Hematopoietic multipotent progenitor cell (in vitro differentiated cells): ENCODE measurements around the gene PLXNA4. TPM values are rescaled to one million over a fixed set of nuclear protein-coding genes. Genes with fewer than 3 reads are reported as not detected.

Experiments
- DNase-seq, 3 donors: peaks; one replicate each; pipeline ENCODE4 v3.0.0-alpha.2; 2011 to 2015; ENCODE audit warnings: low read depth in 2 of 3, low spot score in 2 of 3
- total RNA-seq: library from RNA; depleted of rRNA; stranded (reverse); fragments of >200 nt; gene quantifications from one replicate; pipeline ENCODE4 v1.2.3, GENCODE V29; 2012

PLXNA4 gene
- total RNA-seq, 1 donor: 0.27 TPM

DNA sequence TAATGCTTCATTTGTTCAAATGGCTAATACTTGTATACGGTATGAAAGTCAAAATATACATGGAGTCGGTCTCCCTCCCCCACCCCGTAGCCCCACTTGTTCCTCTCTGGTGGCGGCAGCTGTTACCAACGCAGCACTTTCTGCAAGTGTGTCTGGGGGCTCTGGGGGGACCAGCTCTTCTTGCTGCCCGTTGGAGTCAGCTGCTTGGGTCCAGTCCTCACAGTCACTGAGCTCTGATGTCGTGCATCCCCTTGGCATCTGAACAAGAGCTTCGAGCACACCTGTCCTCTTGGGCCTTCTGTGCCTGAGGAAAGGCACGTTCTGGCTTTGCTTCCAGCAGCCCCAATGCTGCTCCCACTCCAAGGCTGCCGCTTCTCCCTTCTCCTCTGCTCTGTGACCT is 493.1 kb downstream of the PLXNA4 start:
- no peak for DNase-seq

DNA sequence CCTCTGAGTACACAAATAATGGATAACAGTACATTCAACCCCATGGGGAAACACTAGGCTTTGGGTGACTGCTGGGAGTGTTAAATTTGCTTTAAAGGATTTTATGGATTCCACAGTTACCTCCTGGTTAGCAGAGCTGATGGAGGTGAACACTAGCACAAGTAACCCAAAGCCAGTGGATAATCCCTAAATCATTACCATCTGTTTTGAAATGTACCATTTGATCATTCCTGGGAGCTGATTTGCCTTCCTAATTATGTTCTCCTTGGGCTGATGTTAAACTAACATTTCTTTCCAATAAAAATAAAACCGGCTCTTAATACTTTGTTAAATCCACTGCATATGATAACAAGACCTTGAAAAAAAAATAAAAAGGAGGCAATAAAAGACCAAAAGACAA is 493.9 kb downstream of the PLXNA4 start:
- no peak for DNase-seq

GRCh38 chr7:132081686-132082085 is 494.6 kb downstream of the PLXNA4 start:
- no peak for DNase-seq

DNA sequence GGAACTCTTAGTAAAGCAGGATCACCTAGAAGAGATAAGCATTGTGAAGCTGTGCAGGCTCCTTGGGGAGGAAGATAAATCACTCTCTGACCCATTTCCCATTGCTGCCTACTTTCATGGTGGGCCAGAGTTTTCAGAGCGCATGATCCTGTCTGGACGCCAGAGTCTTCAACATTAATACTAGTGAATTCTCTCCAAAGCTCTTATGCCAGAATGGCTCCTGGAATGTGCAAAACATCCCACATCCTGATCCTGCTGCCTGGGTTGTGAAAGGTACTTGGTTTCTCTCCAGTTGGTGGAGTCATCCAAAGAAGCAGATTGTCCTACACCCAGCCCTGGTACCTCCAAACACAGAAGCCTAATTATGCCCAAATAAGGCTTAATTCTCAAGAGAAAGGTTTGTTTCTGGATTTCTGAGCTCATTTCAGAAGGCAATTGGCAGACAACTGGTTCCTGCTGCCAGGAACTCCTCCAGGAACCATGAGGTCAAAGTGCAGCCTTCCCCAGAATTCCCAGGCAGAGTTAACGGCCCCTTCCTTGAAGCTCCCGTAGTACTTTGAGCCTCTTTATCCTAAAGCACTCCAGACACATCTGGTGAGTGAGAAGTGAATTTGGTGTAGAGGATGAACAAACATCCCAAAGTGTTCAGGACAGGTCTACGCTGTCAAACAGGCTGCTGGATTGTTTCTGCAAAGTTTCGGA is 495.2 kb downstream of the PLXNA4 start:
- DNase-seq: no peak

DNA sequence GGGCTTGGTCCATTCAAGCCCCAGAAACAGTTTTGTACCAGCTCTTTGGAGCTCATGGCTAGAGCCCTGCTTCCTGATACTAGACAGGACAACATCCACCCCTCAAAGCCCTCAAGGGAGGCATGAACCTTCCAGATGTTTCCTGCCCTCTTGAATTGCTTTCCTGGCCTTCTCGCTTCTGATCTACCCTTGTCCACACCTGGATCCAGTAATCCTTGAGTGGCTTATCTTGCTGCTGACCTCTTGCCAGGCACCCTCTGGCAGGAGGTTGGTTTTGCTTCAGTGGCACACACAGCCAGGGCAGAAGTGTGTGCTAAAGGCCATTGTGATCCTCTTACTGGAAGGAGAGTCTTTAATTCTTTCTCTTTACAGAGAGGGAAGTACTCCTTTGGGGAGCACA is 495.8 kb downstream of the PLXNA4 start:
- no peak for DNase-seq

GRCh38 chr7:132078891-132079735 is 497.2 kb downstream of the PLXNA4 start:
- no peak for DNase-seq

GRCh38 chr7:132077971-132078685 is 498.1 kb downstream of the PLXNA4 start:
- no peak for DNase-seq

GRCh38 chr7:132076301-132077035 is 499.8 kb downstream of the PLXNA4 start:
- DNase-seq: no peak

DNA sequence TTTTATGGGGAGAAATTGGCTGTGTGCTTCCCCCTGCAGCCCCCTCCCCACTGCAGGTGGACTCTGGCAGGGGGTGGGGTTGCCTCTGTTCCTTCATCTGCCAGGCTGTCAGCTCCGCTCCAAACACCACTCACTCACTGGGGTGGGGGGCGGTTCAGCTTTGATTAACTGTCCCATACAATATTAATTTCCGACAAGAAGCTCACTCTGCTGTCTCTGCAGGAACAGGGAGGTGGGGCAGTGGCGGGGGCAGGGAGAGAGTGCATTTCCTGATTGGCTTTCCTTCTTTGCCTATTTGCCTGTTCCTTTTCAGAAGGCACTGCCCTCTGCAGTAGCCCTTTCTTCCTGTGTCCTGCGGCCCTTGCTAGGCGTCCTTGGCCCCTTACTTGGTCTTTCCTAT is 500.8 kb downstream of the PLXNA4 start:
- no peak for DNase-seq

DNA sequence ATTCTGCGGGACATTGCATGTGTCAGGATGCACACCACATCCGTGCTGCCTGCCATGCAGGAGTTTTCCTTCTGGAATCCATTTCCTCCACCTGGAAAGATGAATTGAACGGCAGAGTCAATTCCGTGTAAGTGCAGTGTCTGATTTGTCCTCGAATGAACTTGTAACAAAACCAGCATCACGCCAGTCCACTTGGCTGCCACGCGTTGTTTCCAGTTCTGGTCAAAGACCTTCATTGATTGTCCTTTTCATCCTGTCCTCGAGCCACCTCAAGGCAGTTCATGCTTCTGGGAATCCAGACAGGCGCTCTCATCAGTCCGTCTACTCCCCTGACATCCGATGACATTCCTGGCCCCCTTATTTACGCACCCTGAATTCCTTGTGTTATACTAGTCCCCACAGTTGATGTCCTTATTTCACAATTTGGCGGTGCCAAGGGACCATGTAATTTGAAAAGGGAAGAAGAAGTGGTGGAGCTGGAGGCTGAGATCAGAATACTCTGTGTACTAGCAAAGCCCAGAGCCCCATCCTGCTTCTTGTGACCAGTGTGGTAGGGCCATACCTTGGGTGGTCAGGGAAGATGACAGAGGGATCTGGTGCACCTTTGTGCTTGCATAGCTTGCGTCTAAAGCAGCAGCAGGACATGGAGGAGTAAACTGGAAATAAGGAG is 502.2 kb downstream of the PLXNA4 start:
- no peak for DNase-seq
